ENCODE measurements around the gene NXNL2.

The NXNL2 gene

DNA sequence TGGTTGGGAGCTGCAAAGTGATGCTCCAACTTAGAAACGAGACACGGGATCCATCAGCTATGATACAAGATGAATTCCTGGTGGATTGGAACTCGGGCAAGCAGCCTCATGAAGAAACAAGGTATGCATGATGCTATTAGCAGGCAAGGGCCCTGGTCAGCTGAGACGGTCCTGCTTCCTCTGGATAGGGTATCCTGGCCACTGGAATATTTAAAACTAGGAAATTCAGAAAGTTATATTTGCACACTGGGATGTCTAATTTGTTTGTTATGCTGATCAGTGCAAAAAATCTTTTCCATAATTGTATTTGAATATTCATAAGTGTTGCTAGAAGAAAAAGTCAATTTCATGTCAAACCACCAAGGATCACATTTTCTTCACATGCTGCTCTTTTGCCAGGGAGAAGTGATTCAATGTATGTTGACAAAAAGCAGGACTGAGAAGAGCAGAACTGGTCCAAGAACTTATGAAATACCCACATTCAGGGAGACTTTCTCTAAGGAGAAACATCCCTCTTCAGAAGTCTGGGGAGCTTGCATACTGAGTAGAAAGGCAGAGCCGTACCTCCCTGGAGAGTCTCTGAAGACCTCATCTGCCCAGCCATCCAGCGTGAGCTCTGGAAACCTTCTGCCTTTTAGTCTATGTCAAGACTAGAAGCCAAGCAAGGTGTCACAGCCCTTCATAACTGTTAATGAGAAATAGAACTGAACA lies 6.7 kb upstream of the NXNL2 start:
- H3K4me3 ChIP-seq (IDR thresholded peaks at IDR 0.05; ENCODE audit: insufficient read depth, low read depth, low read length), result no peak overlapping the region
- H3K27ac ChIP-seq, result no peak overlapping the region
- H3K27me3 ChIP-seq (ENCODE audit: insufficient read depth, low read depth), result no peaks in the 10 kb centered on the region
- no peak overlapping the region for H2AFZ ChIP-seq (ENCODE audit: low read depth)
- H3K4me2 ChIP-seq, result no peak overlapping the region
- no peaks in the 10 kb centered on the region for H3K36me3 ChIP-seq (ENCODE audit: insufficient read depth)
- H3K9ac ChIP-seq, result no peak overlapping the region
- no peak for TF ChIP-seq CTCF (conservative IDR thresholded peaks at IDR 0.05; ENCODE audit: low read depth, low read length)
- no peaks in the 10 kb centered on the region for H4K20me1 ChIP-seq (ENCODE audit: insufficient read depth)
- H3K79me2 ChIP-seq (ENCODE audit: insufficient read depth, low read depth), result no peaks in the 10 kb centered on the region
- no peaks in the 10 kb centered on the region for H3K4me1 ChIP-seq (ENCODE audit: low read depth, poor library complexity, severe bottlenecking)

DNA sequence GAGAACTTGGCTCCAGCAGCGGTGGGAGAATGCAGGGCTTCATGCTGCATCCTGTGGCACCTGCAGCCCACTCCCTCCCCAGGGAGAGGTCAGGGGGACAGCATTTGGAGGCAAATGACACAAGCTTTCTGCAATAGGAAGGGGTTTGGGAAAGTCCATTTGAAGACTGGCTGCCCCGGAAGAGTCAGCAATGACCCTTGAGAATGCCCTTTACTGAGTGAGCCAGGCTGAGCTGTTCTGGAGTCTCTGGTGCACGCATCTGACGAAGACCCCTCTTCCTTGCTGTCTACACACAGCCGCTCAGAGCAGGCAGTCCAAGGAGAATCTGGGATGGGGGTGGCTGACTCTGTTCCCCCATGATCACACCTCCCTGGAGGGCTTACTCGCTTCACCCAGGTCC lies 5.5 kb upstream of the NXNL2 start:
- no peak for TF ChIP-seq CTCF (conservative IDR thresholded peaks at IDR 0.05; ENCODE audit: low read depth, low read length)
- Histone ChIP-seq H3K4me2 (no peak overlapping the region), H3K27ac (no peak overlapping the region), H4K20me1 (ENCODE audit: insufficient read depth) (no peaks in the 10 kb centered on the region), H3K27me3 (ENCODE audit: insufficient read depth, low read depth) (no peaks in the 10 kb centered on the region), H3K36me3 (ENCODE audit: insufficient read depth) (no peaks in the 10 kb centered on the region), H3K9ac (no peak overlapping the region), H3K79me2 (ENCODE audit: insufficient read depth, low read depth) (no peaks in the 10 kb centered on the region), H2AFZ (ENCODE audit: low read depth) (no peak overlapping the region), H3K4me1 (ENCODE audit: low read depth, poor library complexity, severe bottlenecking) (no peaks in the 10 kb centered on the region), H3K4me3 (IDR thresholded peaks at IDR 0.05; ENCODE audit: insufficient read depth, low read depth, low read length) (no peak overlapping the region)

GRCh38 chr9:88530051-88530450 lies 4.9 kb upstream of the NXNL2 start:
- no peak overlapping the region for H3K4me3 ChIP-seq (IDR thresholded peaks at IDR 0.05; ENCODE audit: insufficient read depth, low read depth, low read length)
- no peak overlapping the region for H3K4me2 ChIP-seq
- H4K20me1 ChIP-seq (ENCODE audit: insufficient read depth), result no peaks in the 10 kb centered on the region
- no peak overlapping the region for H2AFZ ChIP-seq (ENCODE audit: low read depth)
- TF ChIP-seq CTCF (conservative IDR thresholded peaks at IDR 0.05; ENCODE audit: low read depth, low read length), result no peak
- H3K36me3 ChIP-seq (ENCODE audit: insufficient read depth), result no peaks in the 10 kb centered on the region
- no peaks in the 10 kb centered on the region for H3K27me3 ChIP-seq (ENCODE audit: insufficient read depth, low read depth)
- no peak overlapping the region for H3K9ac ChIP-seq
- no peaks in the 10 kb centered on the region for H3K79me2 ChIP-seq (ENCODE audit: insufficient read depth, low read depth)
- no peaks in the 10 kb centered on the region for H3K4me1 ChIP-seq (ENCODE audit: low read depth, poor library complexity, severe bottlenecking)
- H3K27ac ChIP-seq, result no peak overlapping the region

- no peak overlapping the region for H3K4me2 ChIP-seq
- no peaks in the 10 kb centered on the region for H3K4me1 ChIP-seq (ENCODE audit: low read depth, poor library complexity, severe bottlenecking)
- no peaks in the 10 kb centered on the region for H3K79me2 ChIP-seq (ENCODE audit: insufficient read depth, low read depth)
- H2AFZ ChIP-seq (ENCODE audit: low read depth), result no peak overlapping the region
- no peaks in the 10 kb centered on the region for H4K20me1 ChIP-seq (ENCODE audit: insufficient read depth)
- TF ChIP-seq CTCF (conservative IDR thresholded peaks at IDR 0.05; ENCODE audit: low read depth, low read length), result no peak
- no peaks in the 10 kb centered on the region for H3K27me3 ChIP-seq (ENCODE audit: insufficient read depth, low read depth)
- H3K9ac ChIP-seq, result no peak overlapping the region
- no peak overlapping the region for H3K27ac ChIP-seq
- H3K36me3 ChIP-seq (ENCODE audit: insufficient read depth), result no peaks in the 10 kb centered on the region
- no peak overlapping the region for H3K4me3 ChIP-seq (IDR thresholded peaks at IDR 0.05; ENCODE audit: insufficient read depth, low read depth, low read length)
Measured at GRCh38 chr9:88531920-88532698, 2.9 kb upstream of the NXNL2 start.

Measured in KMS-11 (cell line).